SH-SY5Y (cell line): ENCODE results near the gene DENND1C.

Source experiments
- GATA2 ChIP-seq: IDR thresholded peaks from 2 replicates; pipeline ENCODE4 v1.6.1; 2011; ENCODE audit warnings: mild to moderate bottlenecking, low read depth, low read length
- GATA3 ChIP-seq: IDR thresholded peaks from 2 replicates; pipeline ENCODE4 v1.6.1; 2011; ENCODE audit warnings: low read depth, mild to moderate bottlenecking, low read length, moderate library complexity

Gene DENND1C

GRCh38 chr19:6472713-6473112, 8.9 kb downstream of the DENND1C start:
- TF ChIP-seq GATA2, result no peak
- TF ChIP-seq GATA3, result no peak

GRCh38 chr19:6471076-6471475, 10.5 kb downstream of the DENND1C start:
- no peak for TF ChIP-seq GATA3
- TF ChIP-seq GATA2, result no peak

GRCh38 chr19:6470173-6470572, 11.4 kb downstream of the DENND1C start:
- TF ChIP-seq GATA2 (no peak), GATA3 (no peak)

GRCh38 chr19:6467384-6467783, 14.2 kb downstream of the DENND1C start:
- TF ChIP-seq GATA2 (no peak), GATA3 (no peak)

- TF ChIP-seq GATA3, result no peak
- no peak for TF ChIP-seq GATA2
Measured at GRCh38 chr19:6466526-6467248, 14.9 kb downstream of the DENND1C start.

- no peak for TF ChIP-seq GATA2
- no peak for TF ChIP-seq GATA3
Measured at GRCh38 chr19:6465663-6466062, 15.9 kb downstream of the DENND1C start.

GRCh38 chr19:6465006-6465405, 16.6 kb downstream of the DENND1C start:
- TF ChIP-seq GATA2 (no peak), GATA3 (no peak)

- TF ChIP-seq GATA2 (no peak), GATA3 (no peak)
Measured at GRCh38 chr19:6464070-6464873, 17.3 kb downstream of the DENND1C start, which contains the start of gene CRB3. CRB3 (plus strand) TSS chr19:6464271; CDS start chr19:6464702, 431 bp downstream.

- TF ChIP-seq GATA2 (no peak; the same call in 1 of the 2 replicates), GATA3 (no peak)
Measured at GRCh38 chr19:6460099-6460884, 21.3 kb downstream of the DENND1C start.

GRCh38 chr19:6459262-6460098, 22.1 kb downstream of the DENND1C start, which contains the start of gene SLC25A23:
SLC25A23 (minus strand) TSS chr19:6459792; CDS start chr19:6459628, 164 bp downstream.
- TF ChIP-seq GATA3 (no peak), GATA2 (no peak)

GRCh38 chr19:6458695-6459261, 22.8 kb downstream of the DENND1C start:
- TF ChIP-seq GATA2 (no peak), GATA3 (no peak)

GRCh38 chr19:6457958-6458694, 23.5 kb downstream of the DENND1C start:
- TF ChIP-seq GATA2, result no peak
- TF ChIP-seq GATA3, result no peak
